HuH-7 (cell line): Measurements from ENCODE around the gene LRRC4C.

Source experiments
- DNase-seq: peaks from one replicate; pipeline ENCODE4 v3.0.0; 2011; ENCODE audit warnings: low spot score

LRRC4C gene

GRCh38 chr11:41323446-41323845 is 136.0 kb downstream of the LRRC4C start:
- DNase-seq = no peak

- DNase-seq = no peak
Measured at GRCh38 chr11:41320653-41321052, 138.8 kb downstream of the LRRC4C start.

- no peak for DNase-seq
Measured at GRCh38 chr11:41320238-41320637, 139.2 kb downstream of the LRRC4C start.

GRCh38 chr11:41319434-41319833 is 140.0 kb downstream of the LRRC4C start:
- DNase-seq = no peak

- no peak for DNase-seq
Measured at GRCh38 chr11:41316751-41317150, 142.7 kb downstream of the LRRC4C start.

GRCh38 chr11:41313226-41313625 is 146.2 kb downstream of the LRRC4C start:
- no peak for DNase-seq

- DNase-seq = no peak
Measured at GRCh38 chr11:41309716-41310115, 149.7 kb downstream of the LRRC4C start.

- DNase-seq = no peak
Measured at GRCh38 chr11:41309111-41309522, 150.3 kb downstream of the LRRC4C start.

- DNase-seq = no peak
Measured at GRCh38 chr11:41308286-41308685, 151.2 kb downstream of the LRRC4C start.

- DNase-seq = no peak
Measured at GRCh38 chr11:41307296-41308080, 152.0 kb downstream of the LRRC4C start.

- no peak for DNase-seq
Measured at GRCh38 chr11:41306431-41306830, 153.0 kb downstream of the LRRC4C start.

- no peak for DNase-seq
Measured at GRCh38 chr11:41301023-41301422, 158.4 kb downstream of the LRRC4C start.

- DNase-seq = no peak
Measured at GRCh38 chr11:41289408-41289807, 170.0 kb downstream of the LRRC4C start.

GRCh38 chr11:41286751-41287150 is 172.7 kb downstream of the LRRC4C start:
- no peak for DNase-seq

GRCh38 chr11:41284354-41284753 is 175.1 kb downstream of the LRRC4C start:
- no peak for DNase-seq

- no peak for DNase-seq
Measured at GRCh38 chr11:41283191-41283930, 176.1 kb downstream of the LRRC4C start.

GRCh38 chr11:41282395-41282794 is 177.1 kb downstream of the LRRC4C start:
- no peak for DNase-seq

- DNase-seq = no peak
Measured at GRCh38 chr11:41281131-41281742, 178.2 kb downstream of the LRRC4C start.

GRCh38 chr11:41274831-41275230 is 184.6 kb downstream of the LRRC4C start:
- DNase-seq = no peak

GRCh38 chr11:41273908-41274307 is 185.5 kb downstream of the LRRC4C start:
- no peak for DNase-seq

- DNase-seq = no peak
Measured at GRCh38 chr11:41267451-41267850, 192.0 kb downstream of the LRRC4C start.

GRCh38 chr11:41256041-41256440 is 203.4 kb downstream of the LRRC4C start:
- DNase-seq = no peak

- no peak for DNase-seq
Measured at GRCh38 chr11:41254966-41255365, 204.5 kb downstream of the LRRC4C start.
